ENCODE results near the gene GNAO1. TPM values are rescaled to one million over a fixed set of nuclear protein-coding genes. Genes with fewer than 3 reads are reported as not detected.

Gene GNAO1
- polyA plus RNA-seq, 1 donor (not counting 4 experiments of a cell fraction or from before 2014, with no cell fraction given): 0.13 TPM

GRCh38 chr16:56226187-56226586 is 34.9 kb downstream of the GNAO1 start:
- Histone ChIP-seq H3K36me3 (ENCODE audit: control insufficient read depth in 2 of 2, extremely low read depth in 1 of 2, insufficient read depth in 2 of 2, low read length in 2 of 2) (no peaks in the 10 kb centered on the region), H3K9me1 (ENCODE audit: control insufficient read depth, extremely low read depth, insufficient read depth, low read length) (no peaks in the 10 kb centered on the region), H4K20me1 (ENCODE audit: control insufficient read depth, extremely low read depth, insufficient read depth, low read length) (no peaks in the 10 kb centered on the region), H3K4me2 (ENCODE audit: control insufficient read depth, extremely low read depth, insufficient read depth, low read depth, low read length) (no peak overlapping the region), H3K9me3 (ENCODE audit: control insufficient read depth, low read depth, low read length) (no peaks in the 10 kb centered on the region), H2AFZ (ENCODE audit: control insufficient read depth, low read length) (no peak overlapping the region), H3K27ac (ENCODE audit: control insufficient read depth, insufficient read depth, low read length) (no peak overlapping the region), H3K4me1 (ENCODE audit: control insufficient read depth, extremely low read depth, insufficient read depth, low read length) (no peaks in the 10 kb centered on the region), H3K9ac (ENCODE audit: control insufficient read depth, extremely low read depth, insufficient read depth, low read length) (no peak overlapping the region), H3K79me2 (ENCODE audit: control insufficient read depth, insufficient read depth, low read length) (no peaks in the 10 kb centered on the region), H3K4me3 (ENCODE audit: control insufficient read depth in 2 of 3, extremely low read depth in 1 of 3, insufficient read depth in 2 of 3, low read depth in 1 of 3, low read length in 3 of 3) (no peak overlapping the region), H3K27me3 (ENCODE audit: control insufficient read depth, extremely low read depth, insufficient read depth, low read length) (peaks cover 6% of the 10 kb centered on the region)
- dilution Hi-C loops (cut with MboI; ENCODE audit: extremely low pct_ligation_motif_present, low sequenced_read_pairs): no loop called here
- TF ChIP-seq EZH2 (IDR thresholded peaks at IDR 0.05; ENCODE audit: low read length) (no peak), CTCF (optimal IDR thresholded peaks at IDR 0.05 in 1 of 3, IDR thresholded peaks at IDR 0.05 in 1 of 3, conservative IDR thresholded peaks at IDR 0.05 in 1 of 3; ENCODE audit: extremely low read depth in 1 of 3, insufficient read depth in 2 of 3, low read length in 3 of 3) (no peak)
- FAIRE-seq (no peak), DNase-seq (ENCODE audit: low read depth, low spot score) (no peak)

- dilution Hi-C loops (cut with MboI; ENCODE audit: extremely low pct_ligation_motif_present, low sequenced_read_pairs): no loop called here
- H3K9ac ChIP-seq (ENCODE audit: control insufficient read depth, extremely low read depth, insufficient read depth, low read length): no peak overlapping the region
- H3K4me1 ChIP-seq (ENCODE audit: control insufficient read depth, extremely low read depth, insufficient read depth, low read length): no peaks in the 10 kb centered on the region
- no peaks in the 10 kb centered on the region for H3K9me3 ChIP-seq (ENCODE audit: control insufficient read depth, low read depth, low read length)
- no peaks in the 10 kb centered on the region for H4K20me1 ChIP-seq (ENCODE audit: control insufficient read depth, extremely low read depth, insufficient read depth, low read length)
- no peaks in the 10 kb centered on the region for H3K79me2 ChIP-seq (ENCODE audit: control insufficient read depth, insufficient read depth, low read length)
- no peak for FAIRE-seq
- no peak overlapping the region for H3K27ac ChIP-seq (ENCODE audit: control insufficient read depth, insufficient read depth, low read length)
- no peaks in the 10 kb centered on the region for H3K9me1 ChIP-seq (ENCODE audit: control insufficient read depth, extremely low read depth, insufficient read depth, low read length)
- no peaks in the 10 kb centered on the region for H3K36me3 ChIP-seq (ENCODE audit: control insufficient read depth in 2 of 2, extremely low read depth in 1 of 2, insufficient read depth in 2 of 2, low read length in 2 of 2)
- H3K4me3 ChIP-seq (ENCODE audit: control insufficient read depth in 2 of 3, extremely low read depth in 1 of 3, insufficient read depth in 2 of 3, low read depth in 1 of 3, low read length in 3 of 3): no peak overlapping the region
- DNase-seq (ENCODE audit: low read depth, low spot score): no peak
- no peak overlapping the region for H3K4me2 ChIP-seq (ENCODE audit: control insufficient read depth, extremely low read depth, insufficient read depth, low read depth, low read length)
- H2AFZ ChIP-seq (ENCODE audit: control insufficient read depth, low read length): no peak overlapping the region
- TF ChIP-seq EZH2 (IDR thresholded peaks at IDR 0.05; ENCODE audit: low read length) (no peak), CTCF (optimal IDR thresholded peaks at IDR 0.05 in 1 of 3, IDR thresholded peaks at IDR 0.05 in 1 of 3, conservative IDR thresholded peaks at IDR 0.05 in 1 of 3; ENCODE audit: extremely low read depth in 1 of 3, insufficient read depth in 2 of 3, low read length in 3 of 3) (no peak)
- peaks cover 6% of the 10 kb centered on the region for H3K27me3 ChIP-seq (ENCODE audit: control insufficient read depth, extremely low read depth, insufficient read depth, low read length)
These were observed 35.7 kb downstream of the GNAO1 start for GRCh38 chr16:56226845-56227525.

Data from keratinocyte (primary cell).